GM18508 (cell line): ENCODE data around the gene SLC1A2.
A peak's percentile ranks its signal among the peaks of the same experiment; 100 is the strongest.

ENCODE experiments used
- ATAC-seq: cut with Tn5 transposase; IDR thresholded peaks from one replicate; pipeline ENCODE4 v1.9.1; 2021; ENCODE audit warnings: moderate number of reproducible peaks; ENCODE audit not compliant: insufficient read depth, unreplicated experiment

SLC1A2 gene

DNA sequence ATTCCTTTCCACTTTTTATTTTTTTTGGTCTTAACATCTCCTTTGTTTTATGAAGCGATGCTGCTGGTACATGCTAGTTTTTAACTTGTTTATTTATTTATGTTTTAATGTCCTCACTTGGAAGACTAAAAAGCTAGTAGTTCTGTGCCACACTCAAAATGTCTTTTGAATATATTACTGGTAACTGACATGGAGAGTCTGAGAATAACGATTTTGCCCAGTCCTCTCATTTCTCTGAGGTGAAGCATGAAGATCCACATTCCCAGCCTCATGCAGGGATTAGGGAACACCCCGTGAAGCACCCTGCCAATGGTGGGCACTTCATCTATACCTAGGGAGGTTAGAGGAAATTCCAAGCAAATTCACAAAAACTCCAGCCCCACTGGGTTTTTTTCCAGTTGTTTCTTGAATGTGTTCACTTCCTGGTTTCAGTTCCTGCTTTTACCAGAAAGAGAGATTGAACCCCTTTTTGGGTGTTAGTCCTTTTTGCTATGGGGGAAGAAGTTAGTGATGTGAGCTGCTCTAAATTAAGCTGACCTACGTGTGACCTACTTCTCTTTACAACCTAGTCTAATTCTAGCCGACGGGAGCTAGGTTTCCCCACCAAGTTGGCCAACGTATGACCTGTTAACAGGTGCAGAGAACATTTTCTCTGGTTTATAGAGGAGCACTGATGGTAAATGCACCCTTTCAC lies 106.1 kb downstream of the SLC1A2 start:
- peak; percentile 72 for ATAC-seq

DNA sequence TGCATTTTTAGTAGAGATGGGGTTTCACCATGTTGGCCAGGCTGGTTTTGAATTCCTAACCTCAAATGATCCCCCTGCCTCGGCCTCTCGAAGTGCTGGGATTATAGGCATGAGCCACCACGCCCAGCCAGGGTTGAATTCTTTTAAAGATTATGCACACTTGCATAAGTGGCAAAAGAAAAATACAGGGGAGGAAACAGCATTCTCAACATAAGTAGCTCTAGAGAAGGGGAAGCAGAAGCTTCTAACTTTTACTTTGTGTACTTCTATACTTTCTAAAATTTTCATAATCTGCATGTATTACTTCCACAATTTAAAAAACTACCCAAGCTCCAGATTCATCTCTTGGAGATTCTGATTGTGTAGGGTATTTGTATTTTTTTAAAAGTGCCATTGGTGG lies 108.0 kb downstream of the SLC1A2 start:
- ATAC-seq: no peak

DNA sequence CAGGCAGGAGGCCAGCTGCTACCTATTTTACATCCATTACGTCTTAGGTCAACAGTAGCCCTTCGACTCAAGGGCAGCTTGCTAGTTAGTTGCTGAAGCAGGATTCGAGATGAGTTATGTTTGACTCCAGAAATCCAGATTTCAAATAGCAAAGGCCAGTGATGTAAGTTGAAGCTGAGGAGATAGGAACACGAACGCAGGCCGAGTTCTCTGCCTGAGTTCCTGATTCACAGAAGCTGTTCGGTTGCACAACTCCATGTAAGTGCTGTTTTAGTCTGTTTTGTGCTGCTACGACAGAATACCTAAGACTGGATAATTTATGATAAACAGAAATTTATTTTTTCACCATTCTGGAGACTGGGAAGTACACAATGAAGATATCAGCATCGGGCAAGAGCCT lies 111.2 kb downstream of the SLC1A2 start:
- no peak for ATAC-seq

DNA sequence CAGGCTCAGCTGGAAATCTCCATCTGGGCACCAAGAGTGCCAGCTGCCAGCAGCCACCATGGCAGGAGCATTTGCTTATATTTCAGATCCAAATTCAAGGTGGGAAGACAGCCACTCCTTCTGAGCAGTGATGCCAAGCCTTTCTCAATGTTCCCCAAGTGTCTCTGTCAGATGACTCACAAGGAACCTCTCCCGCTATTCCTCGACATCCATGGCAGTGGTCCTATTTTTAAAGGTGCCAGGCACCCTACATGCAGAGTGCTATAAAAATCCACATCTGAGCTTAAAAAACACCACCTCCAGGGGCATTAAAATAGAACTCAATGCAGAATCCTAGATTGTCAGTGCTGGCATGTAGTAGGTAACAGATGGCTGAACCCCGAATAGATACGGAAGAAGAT lies 112.1 kb downstream of the SLC1A2 start:
- ATAC-seq: no peak

DNA sequence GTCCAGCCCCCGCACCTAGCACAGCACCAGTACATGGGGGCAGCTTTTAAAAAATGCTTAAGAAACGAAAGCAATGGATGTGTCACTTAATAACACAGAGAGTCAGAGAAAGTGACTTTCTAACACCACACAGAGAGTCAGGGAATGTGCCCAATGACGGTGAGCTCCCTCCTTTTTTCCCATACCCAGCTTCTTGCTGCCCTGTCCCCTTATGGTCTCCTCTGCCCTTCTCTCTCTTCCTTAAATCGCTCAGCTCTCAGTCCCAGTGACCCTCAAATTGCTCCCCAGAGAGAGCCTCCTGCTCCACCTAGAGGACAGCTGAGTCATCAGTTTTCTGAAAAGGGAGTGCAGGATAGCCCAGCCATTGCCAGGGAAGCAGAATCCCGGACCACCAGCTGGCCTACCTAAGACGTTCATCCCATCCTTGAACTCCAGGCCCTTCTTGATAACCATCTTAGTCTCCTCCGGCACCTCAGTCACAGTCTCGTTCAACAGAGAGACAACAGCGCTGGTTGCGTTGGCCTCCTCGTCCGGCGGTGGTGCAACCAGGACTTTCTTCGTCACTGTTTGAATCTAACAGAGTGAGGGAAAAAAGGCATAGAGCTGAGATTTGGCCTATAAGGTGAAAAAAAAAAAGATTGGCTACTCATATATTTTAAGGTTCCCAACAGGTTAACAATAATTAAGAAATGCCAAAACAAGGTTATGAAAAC lies 113.5 kb downstream of the SLC1A2 start:
- ATAC-seq: no peak

DNA sequence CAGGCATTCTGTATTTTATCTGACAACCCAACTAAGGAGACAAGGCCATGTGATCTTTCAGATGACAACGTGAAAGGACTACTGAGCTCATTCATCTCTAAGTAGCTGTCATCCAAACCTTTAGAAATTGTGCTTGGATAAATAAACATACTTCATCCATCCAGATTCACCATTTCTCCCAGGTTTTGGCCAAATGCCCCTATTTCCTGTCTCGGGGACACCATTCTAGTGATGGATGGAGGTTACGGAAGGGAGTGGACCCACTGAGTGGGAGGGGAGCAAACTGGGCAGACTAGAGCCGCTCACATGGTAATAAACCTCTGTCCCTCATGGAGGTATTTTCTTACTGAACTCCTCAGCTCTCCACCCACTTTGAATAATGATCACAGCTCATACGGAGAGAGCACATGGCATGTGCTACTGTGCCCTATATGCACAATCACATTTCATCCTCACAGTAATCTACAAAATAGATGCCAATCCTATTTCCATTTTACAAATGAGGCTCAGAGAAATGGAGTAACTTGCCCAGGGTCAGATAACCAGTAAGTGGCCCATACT lies 114.4 kb downstream of the SLC1A2 start:
- ATAC-seq: no peak

DNA sequence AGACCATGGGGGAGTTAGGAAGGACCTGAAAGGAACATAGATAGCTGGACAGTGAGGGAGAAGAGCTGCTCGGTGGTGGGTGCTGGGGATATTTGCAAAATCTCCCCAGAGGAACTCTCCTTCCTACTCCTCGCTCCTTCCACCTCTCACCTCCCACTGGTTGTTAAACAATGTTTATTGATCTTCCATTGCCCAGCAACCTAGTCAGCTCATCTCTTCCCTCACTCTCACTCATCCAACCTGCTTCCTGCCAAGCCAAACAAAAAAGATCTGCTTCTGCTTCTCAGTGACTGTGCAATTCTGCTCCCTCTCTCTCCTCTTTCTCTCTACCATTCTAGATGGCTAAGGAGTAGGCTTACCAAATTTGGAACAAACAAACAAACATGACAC lies 115.0 kb downstream of the SLC1A2 start:
- no peak for ATAC-seq

DNA sequence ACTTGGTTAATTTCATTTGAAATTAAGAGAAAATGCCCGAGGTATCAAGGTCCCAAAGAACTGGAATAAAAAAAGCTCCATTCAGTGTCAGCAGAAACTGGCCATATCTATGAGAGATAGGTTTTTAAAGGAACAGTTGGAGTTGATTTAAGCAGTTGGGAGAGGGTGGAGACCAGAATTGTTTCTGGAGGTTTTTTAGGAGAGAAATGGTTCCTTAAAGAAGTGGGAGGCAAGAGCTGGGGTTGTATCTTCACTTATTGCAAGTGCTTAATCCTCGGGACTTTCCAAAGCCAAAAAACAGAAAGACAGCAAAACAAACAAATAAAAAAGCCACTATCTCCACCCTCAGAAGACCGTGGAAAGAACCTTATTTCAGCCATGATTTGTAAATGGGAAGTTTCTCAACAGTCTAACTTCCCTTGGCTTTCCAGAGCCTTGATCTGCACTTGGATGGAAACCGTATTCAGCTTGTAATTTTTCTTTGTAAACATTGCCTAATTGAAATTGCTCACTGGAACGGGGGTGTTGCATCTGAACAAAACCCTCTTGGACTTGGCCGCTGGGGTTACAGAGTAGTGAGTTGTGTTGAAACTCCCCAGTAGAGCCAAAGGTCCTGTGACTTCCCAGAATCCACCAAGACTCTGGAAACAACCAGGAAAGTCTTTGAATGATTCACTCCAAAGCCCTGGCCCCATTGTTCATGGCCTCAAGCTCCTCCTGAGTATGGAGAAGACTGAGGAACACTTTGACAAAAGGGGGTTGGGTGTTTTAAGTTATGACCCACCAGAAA lies 115.6 kb downstream of the SLC1A2 start:
- no peak for ATAC-seq

DNA sequence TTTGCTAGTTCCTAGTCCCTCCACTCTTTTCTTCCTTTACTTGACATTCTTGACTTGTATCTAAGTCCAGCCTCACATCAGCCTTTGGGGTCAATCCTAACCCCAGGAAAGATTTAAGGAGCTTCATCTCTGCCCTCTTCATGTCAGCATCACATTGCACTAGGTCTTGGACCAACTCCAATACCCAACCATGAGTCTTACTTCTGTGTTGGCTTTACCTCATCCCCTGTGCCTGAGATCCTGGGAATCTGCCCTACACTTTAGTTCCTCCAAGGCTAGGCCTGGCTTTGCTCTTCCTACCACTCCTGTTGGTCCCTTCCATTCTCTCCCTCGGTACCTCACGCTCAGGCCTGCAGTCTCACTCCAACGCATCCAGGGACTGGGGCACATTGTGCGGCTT lies 117.0 kb downstream of the SLC1A2 start:
- ATAC-seq: no peak

DNA sequence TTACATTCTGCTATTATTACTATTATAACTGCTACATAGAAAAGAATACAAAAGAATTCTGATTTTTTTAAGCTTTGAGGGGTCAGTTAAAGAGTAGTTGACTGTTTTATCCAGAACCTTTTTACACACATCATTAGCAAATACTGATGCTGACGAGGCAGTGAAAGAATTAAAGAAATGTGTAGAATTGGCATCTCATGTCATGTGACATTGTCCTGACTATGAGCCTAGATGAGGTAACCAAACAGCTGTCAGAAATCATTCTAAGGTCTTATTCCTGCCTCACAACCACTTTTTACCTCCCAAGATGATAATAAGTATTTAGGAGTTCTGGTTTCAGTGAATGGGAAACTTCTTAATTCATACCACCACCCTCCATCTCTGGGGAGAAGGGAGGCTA lies 121.0 kb downstream of the SLC1A2 start:
- no peak for ATAC-seq

DNA sequence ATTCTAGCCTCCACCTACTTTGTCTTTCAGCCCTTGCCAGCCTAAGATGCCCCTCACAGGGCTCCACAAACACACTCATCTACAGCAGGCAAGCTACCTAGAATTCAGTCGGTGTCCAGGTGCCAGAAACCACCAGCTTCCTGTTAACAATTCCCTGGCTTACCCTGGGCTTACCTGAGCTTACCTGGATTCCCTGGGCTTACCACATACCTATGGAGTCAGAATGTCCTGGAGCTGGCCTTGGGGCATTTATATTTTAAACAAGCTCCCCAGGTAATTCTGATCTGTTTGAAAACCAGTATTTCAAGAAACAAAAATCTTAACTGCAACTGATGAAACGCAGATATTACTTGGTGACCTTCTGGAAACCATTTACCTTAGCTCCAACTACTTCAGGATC lies 123.6 kb downstream of the SLC1A2 start:
- no peak for ATAC-seq

DNA sequence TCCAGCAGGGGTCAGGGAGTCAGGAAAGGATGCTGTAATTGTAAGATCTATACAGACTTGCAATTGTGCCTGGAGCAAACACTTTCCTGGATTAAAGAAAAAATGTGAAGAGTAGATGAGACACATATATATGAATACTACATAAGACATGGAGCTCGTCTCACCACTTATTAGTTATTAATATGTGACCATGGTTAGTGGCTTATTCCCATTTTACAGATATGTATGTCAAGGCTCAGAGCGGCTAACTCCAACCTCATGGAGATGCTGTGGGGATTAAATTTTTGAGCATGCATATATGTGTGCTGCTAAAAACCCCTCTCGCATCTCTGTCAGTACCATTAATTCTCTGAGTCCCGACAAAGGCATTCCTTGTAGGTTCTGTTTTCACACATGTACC lies 125.7 kb downstream of the SLC1A2 start:
- ATAC-seq: no peak

DNA sequence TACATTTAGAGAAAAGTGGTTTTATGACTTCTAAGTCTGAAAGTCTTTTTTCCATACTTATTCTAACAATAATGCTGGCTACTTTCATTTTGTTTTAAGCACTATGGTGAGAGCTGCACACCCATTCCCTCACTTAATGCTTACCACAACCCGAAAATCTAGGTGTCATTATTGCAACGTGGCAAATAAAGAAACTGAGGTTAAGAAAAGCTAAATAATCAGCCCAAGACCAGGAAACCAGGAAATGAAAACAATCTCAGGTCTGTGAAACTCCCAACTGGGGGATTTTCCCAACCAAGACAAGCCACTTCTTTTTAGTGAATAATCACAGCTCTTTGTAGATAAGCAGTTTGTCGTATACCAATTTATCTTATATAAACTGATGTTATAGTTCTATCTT lies 126.3 kb downstream of the SLC1A2 start:
- ATAC-seq: no peak

DNA sequence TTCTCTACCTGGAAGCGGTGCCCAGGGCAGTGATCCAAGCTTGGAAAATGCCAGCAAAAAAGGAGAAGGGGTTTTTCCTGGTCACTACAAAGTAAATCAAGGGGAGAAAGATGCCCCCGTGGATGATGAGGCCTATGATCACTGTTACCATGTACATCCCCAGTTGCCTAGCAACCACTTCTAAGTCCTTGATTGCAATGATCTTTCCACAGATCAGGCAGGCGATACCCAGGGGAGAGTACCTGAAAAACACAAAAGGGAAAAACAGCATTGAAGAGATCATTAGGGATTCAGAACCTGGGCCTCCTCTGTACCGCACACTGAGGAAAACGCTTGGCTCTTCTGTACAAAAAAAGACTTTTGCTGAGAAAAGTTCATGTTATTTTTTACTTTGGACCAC lies 127.1 kb downstream of the SLC1A2 start:
- no peak for ATAC-seq

DNA sequence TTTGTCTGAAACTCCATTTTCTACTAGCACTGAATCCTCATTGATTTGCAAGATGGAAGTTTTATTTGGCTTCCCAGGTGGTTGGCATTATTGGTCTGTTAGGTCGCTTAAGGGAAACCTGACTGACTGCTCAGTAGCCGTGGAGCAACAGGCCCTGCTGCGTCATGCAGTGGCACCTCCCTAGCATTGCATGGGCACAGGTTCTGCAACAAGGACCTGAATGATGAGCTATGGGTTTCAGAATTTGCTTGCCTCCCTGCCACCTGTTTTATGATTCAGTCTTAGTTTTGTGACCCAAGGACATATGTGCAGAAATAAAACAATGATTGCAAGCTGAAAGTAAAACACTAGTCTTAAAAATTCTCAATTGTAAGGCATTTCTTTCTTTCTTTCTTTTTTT lies 128.5 kb downstream of the SLC1A2 start:
- no peak for ATAC-seq

DNA sequence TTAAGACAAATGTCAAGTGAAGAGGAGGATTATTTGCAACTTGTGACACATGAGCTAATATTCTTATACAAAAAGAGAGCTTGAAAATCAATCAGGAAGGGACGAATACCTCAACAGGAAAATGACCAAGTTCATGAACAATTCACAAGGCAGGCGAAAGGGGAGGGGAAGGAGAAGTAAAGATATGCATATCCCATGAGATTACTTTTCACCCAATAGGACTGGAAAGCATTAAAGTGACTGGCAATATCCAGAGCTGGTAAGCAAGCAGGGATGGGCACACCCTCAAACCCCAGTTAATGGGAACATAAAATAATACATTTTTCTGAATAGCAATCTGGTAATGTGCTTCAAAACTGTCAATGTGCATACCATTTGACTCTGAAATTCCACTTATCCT lies 129.5 kb downstream of the SLC1A2 start:
- ATAC-seq: no peak

DNA sequence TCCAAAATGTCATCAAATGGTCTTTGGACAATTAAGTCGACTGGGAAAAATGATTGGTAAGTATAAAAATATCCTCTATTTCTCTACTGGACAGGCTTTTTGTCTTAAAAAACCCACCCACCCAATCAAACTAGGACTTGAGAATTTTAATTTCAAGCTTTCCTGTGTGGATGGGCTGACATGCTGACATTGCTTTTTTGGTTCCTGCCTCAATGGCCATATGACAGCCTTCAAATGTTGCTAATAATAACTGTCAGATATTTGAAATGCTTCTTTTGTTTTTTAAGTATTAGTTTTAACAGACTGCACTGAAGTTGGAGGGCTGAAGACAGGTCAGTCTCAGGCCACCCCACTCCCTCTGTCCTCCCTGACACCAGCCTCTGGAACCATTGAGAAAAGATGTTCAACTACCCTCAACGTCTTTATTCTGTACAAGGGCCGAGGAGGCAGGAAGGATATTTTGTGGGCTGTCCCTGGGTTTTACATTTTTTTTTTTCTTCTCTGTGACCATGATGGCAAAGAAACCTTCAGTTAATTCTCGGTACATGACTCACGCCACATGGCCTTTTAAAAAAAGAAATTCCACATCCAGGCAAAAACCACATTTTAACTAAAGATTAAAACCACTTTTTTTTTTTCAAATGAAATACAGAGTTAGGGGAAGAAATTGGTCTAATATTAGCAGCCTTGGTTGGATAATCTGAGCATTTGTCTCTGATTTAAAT lies 130.4 kb downstream of the SLC1A2 start:
- no peak for ATAC-seq

DNA sequence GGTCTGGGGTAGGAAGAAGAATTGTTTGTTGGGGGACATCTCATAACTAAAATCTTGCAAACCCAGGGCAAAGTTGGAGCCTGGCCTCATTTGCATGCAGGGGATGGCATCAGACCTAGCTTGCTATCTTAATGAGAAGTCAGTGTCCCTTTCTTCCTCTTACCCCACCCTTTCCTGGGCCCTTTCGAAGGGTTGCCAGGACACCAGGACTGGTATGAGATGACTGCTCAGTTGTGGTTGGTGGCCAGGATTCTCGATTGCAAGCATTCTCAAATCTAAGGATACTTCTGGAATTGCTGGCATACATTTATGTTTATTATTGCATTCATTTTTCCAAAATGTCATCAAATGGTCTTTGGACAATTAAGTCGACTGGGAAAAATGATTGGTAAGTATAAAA lies 131.0 kb downstream of the SLC1A2 start:
- no peak for ATAC-seq

DNA sequence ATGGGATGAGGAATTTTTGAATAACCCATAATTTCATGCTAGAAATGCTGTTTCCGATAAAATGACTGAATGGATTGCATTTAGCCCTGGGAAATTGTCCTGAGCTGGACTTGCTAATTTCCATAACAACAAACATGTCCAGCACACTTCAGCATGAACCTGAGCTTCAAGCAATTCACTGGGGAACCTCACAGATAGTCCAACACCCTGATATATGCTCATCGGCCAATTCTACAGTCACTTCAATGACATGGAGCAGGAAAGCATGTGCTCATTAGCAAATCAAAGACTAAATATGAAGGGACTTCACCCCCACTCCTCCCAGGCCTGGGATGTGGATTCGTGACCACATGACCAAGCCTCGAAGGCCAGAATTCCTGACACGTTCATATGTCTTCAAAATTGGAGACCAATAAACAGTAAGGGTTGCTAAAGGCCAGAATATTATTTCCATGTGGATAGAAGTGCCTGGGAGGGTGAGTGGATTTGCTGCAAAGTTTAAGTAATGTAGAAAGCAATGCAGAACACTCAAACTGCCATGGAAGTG lies 131.9 kb downstream of the SLC1A2 start:
- no peak for ATAC-seq

DNA sequence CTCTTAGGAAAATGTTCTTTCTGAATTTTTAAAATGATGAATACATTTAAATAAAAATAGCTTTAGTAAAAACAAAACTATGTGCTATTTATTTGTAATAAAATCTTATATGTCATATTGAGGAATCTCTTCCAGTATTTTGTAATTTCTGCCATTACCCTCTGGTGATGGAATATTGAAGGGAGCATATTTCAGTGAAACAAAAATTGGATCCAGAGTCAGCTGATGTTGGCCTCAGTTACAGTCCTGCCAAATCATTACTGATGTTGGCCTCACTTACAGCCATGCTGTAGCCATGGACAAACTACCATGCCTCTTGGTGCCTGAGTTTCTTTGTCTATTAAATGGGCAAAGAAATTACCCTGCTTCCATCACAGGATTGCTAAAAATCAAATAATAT lies 133.2 kb downstream of the SLC1A2 start:
- no peak for ATAC-seq
